Naive thymus-derived CD8-positive, alpha-beta T cell (primary cell): Measurements from ENCODE around the gene TSNAX. TPM values are rescaled to one million over a fixed set of nuclear protein-coding genes. Genes with fewer than 3 reads are reported as not detected.

Experiments
- ATAC-seq, 2 donors: fragments of 150-1000 bp; cut with Tn5 transposase in 1 of 2; sonication (Bioruptor Pico), chemical (Tn5 transposase) in 1 of 2; 1 replicate in 1 of 2; 2 replicates in 1 of 2; pipeline ENCODE4 v1.10.0; 2021; ENCODE audit warnings: mild to moderate bottlenecking in 2 of 2, moderate library complexity in 2 of 2
- POLR2A ChIA-PET: fragments of 350-600 bp; sonication (Branson Sonifier 250); formaldehyde crosslinking; loops from one replicate; lab custom pipeline; 2021; ENCODE audit warnings: antibody characterized with exemption; lab: Charles Lee
- DNase-seq, 10 donors: peaks; one replicate each; pipeline versions ENCODE4 v3.0.0 to v3.0.0-alpha.2; 2020 to 2022
- H3K27ac Mint-ChIP-seq, 10 donors: one replicate each; pipeline ENCODE4 v1.8.0; 2020 to 2022; ENCODE audit warnings: mild to moderate bottlenecking in 10 of 10, mixed read lengths in 10 of 10, moderate library complexity in 4 of 10, inconsistent platforms in 1 of 10
- H3K27me3 Mint-ChIP-seq, 5 donors: one replicate each; pipeline ENCODE4 v1.8.0; 2021 to 2022; ENCODE audit warnings: mixed read lengths in 5 of 5
- H3K36me3 Mint-ChIP-seq, 3 donors: one replicate each; pipeline ENCODE4 v1.8.0; 2020 to 2022; ENCODE audit warnings: mixed read lengths in 3 of 3, mild to moderate bottlenecking in 2 of 3, inconsistent platforms in 1 of 3
- H3K4me1 Mint-ChIP-seq, 4 donors: one replicate each; pipeline ENCODE4 v1.8.0; 2021 to 2022; ENCODE audit warnings: mixed read lengths in 4 of 4
- H3K4me3 Mint-ChIP-seq, 10 donors: one replicate each; pipeline ENCODE4 v1.8.0; 2020 to 2022; ENCODE audit warnings: mild to moderate bottlenecking in 10 of 10, mixed read lengths in 10 of 10, moderate library complexity in 6 of 10, inconsistent platforms in 1 of 10
- H3K9me3 Mint-ChIP-seq, 9 donors: one replicate each; pipeline ENCODE4 v1.8.0; 2020 to 2022; ENCODE audit warnings: mixed read lengths in 9 of 9, mild to moderate bottlenecking in 3 of 9, inconsistent platforms in 1 of 9, moderate library complexity in 1 of 9
- polyA plus RNA-seq, 3 donors: library from polyadenylated mRNA; unstranded; fragments of 300-500 nt; fragmentation: Illumina TruSeq; gene quantifications; one replicate each; pipeline ENCODE4 v1.2.3, GENCODE V29; 2021
- total RNA-seq, 8 experiments: library from RNA in 2 of 8; stranded (reverse) in 2 of 8; gene quantifications; one replicate each; pipeline ENCODE4 v1.2.3 and lab custom pipeline; 2021 to 2026

Gene TSNAX, protein sequence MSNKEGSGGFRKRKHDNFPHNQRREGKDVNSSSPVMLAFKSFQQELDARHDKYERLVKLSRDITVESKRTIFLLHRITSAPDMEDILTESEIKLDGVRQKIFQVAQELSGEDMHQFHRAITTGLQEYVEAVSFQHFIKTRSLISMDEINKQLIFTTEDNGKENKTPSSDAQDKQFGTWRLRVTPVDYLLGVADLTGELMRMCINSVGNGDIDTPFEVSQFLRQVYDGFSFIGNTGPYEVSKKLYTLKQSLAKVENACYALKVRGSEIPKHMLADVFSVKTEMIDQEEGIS
- 10 to 100 TPM; 54.0 to 56.9 TPM for total RNA-seq
- 10 to 100 TPM; 80.9 to 99.7 (median 99.6) TPM for polyA plus RNA-seq
- total RNA-seq (lab: John Stamatoyannopoulos, UW), result 19.2 to 37.2 (median 30.0) reads per million in 6 experiments

DNA sequence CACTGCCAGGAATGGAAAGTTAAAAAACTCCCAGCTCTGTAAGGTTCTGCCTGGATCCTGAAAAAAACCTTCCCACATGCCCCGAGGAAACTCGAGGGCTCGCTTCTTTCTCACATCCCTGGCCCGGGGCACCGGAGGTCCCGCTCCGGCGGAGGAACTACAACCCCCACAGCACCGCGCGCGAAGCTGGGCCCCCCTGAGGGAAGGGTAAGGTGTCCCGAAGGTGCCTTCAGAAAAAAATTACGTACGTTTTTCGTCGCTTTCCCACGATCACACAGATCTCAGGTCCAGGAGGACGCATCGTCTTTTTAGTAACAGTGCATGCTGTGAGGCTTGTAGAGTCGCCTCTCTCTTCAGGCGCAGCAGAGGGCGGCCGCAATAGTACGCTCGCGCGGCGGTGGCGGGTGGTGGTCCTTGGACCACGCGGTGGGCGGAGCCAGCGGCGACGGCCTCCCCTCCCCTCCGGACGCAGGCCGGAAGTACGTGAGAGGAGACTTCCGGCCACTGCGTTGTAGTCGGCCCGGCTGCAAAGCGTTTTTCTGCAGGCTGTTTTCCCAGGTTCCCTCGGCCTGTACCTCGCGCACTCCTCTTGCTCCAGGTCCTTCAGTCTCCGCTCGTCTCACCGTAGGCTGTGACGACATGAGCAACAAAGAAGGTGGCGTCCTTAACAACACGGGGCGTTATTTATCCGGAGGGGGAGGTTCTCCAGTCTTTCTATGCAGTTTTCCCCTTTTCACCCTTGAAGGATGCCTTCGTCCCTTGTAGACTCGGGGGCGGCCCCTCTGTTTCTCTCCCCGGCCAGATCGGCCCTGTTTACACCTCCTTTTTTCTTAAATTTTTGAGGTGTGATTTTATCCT lies at the start of gene TSNAX:
TSNAX (plus strand) TSS at position 498 of the 858 bp plus-strand sequence; CDS start at position 640, 142 bp downstream.
- ATAC-seq (peak; percentile 86 to 88), DNase-seq (peak; percentile 84 to 97 (median 90))
- POLR2A ChIA-PET, result interaction anchor here (0.8 to 4.6 kb wide), 4 partner anchors 84 to 190 kb away, joined by 3 to 37 read pairs (median 6); partner anchors contain the start of genes EGLN1, EXOC8 and SPRTN
- H3K27me3 Mint-ChIP-seq, result no peaks in the 10 kb centered on the region
- H3K4me1 Mint-ChIP-seq, result peaks cover 19 to 56% (median 41%) of the 10 kb centered on the region in 4 donors
- H3K9me3 Mint-ChIP-seq, result peaks cover 0 to 3% (median 0%) of the 10 kb centered on the region in 9 donors
- peak within 1 kb of the TSS; percentile 94 to 99 (median 98) for H3K4me3 Mint-ChIP-seq
- peaks cover 0 to 30% (median 5%) of the 10 kb centered on the region in 3 donors for H3K36me3 Mint-ChIP-seq
- H3K27ac Mint-ChIP-seq, result peak within 1 kb of the TSS; percentile 97 to 100 (median 100)

GRCh38 chr1:231478811-231479210 lies 49.7 kb upstream of the TSNAX start:
- Mint-ChIP-seq H3K27ac (no peak overlapping the region), H3K27me3 (peaks cover 4 to 29% (median 21%) of the 10 kb centered on the region in 5 donors), H3K4me3 (no peak overlapping the region), H3K36me3 (peaks cover 0 to 8% (median 4%) of the 10 kb centered on the region in 3 donors), H3K9me3 (peaks cover 0 to 7% (median 0%) of the 10 kb centered on the region in 9 donors), H3K4me1 (no peaks in the 10 kb centered on the region)
- POLR2A ChIA-PET, result no interaction called here
- DNase-seq (no peak), ATAC-seq (no peak)

GRCh38 chr1:231480008-231480407 lies 48.5 kb upstream of the TSNAX start:
- Mint-ChIP-seq H3K36me3 (peaks cover 0 to 8% (median 4%) of the 10 kb centered on the region in 3 donors), H3K9me3 (peaks cover 0 to 7% (median 0%) of the 10 kb centered on the region in 9 donors), H3K27ac (no peak overlapping the region), H3K4me1 (no peaks in the 10 kb centered on the region), H3K4me3 (no peak overlapping the region), H3K27me3 (peaks cover 4 to 18% (median 11%) of the 10 kb centered on the region in 5 donors)
- POLR2A ChIA-PET, result no interaction called here
- no peak for ATAC-seq
- DNase-seq, result no peak

- Mint-ChIP-seq H3K27me3 (peaks cover 8 to 20% (median 15%) of the 10 kb centered on the region in 5 donors), H3K4me1 (no peaks in the 10 kb centered on the region), H3K36me3 (peaks cover 0 to 8% (median 4%) of the 10 kb centered on the region in 3 donors), H3K9me3 (peaks cover 0 to 7% (median 0%) of the 10 kb centered on the region in 9 donors), H3K27ac (no peak overlapping the region), H3K4me3 (no peak overlapping the region)
- DNase-seq (no peak), ATAC-seq (no peak)
- POLR2A ChIA-PET, result no interaction called here
Observed at GRCh38 chr1:231481289-231481688, 47.2 kb upstream of the TSNAX start.

DNA sequence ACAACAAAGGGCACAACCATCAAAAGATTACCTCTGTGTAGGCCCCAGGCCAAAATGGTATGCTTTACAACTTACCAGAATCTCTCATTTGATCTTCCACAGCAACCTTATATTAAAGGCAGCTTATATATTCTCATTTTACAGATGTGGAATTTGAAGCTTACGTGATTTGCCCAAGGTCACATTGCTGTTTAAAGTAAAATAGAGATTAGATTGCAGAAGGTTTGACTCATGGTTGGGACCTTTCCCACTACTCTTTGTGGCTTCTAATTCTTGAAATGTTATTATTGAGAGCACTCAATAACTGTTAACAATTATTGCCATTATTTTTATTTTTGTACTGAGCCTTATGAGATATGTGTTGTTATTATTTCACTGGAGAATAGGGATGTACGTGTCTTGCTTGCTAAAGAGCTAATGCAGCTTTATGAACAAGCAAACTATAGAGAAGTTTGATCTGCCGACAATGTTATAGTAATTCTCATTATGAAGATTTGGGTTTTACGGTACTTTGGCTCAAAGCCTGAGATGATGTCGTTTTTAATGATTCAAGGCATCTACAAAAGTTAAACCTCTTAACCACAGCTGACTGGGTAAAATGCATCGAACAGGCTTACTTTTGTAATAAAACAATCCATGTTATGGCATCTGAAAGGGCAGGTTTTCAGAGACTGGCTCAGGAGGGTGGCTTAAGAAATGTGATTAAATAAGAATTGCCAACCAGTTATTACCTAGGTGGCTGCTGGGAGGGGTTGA lies 43.3 kb upstream of the TSNAX start:
- Mint-ChIP-seq H3K36me3 (peaks cover 0 to 2% (median 0%) of the 10 kb centered on the region in 3 donors), H3K4me1 (no peaks in the 10 kb centered on the region), H3K4me3 (no peak overlapping the region), H3K9me3 (no peaks in the 10 kb centered on the region), H3K27ac (no peak overlapping the region), H3K27me3 (peaks cover 6 to 26% (median 8%) of the 10 kb centered on the region in 5 donors)
- POLR2A ChIA-PET, result no interaction called here
- no peak for DNase-seq
- no peak for ATAC-seq

DNA sequence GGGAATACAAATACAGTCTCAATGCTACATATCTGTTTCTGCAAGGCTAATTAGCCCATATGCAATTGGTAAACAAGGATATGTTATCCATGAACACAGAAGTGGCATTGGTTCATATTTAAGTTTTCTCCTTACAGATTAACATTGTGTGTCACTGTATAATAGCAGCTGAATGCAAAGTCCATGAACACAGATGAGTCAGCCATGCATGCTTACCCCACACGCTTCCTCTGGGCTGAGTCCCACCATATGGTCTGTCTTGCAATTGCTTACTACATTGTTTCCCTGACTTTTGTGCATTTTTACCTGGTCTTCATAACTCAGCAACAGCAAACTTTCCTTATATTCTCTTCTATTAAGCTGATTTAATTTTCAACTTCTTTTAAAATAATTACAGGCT lies 41.5 kb upstream of the TSNAX start:
- POLR2A ChIA-PET, result no interaction called here
- ATAC-seq, result no peak
- H3K27me3 Mint-ChIP-seq, result peaks cover 4 to 23% (median 7%) of the 10 kb centered on the region in 5 donors
- no peak for DNase-seq
- H3K36me3 Mint-ChIP-seq, result no peaks in the 10 kb centered on the region
- H3K4me1 Mint-ChIP-seq, result no peaks in the 10 kb centered on the region
- no peak overlapping the region for H3K27ac Mint-ChIP-seq
- H3K4me3 Mint-ChIP-seq, result no peak overlapping the region
- H3K9me3 Mint-ChIP-seq, result no peaks in the 10 kb centered on the region

DNA sequence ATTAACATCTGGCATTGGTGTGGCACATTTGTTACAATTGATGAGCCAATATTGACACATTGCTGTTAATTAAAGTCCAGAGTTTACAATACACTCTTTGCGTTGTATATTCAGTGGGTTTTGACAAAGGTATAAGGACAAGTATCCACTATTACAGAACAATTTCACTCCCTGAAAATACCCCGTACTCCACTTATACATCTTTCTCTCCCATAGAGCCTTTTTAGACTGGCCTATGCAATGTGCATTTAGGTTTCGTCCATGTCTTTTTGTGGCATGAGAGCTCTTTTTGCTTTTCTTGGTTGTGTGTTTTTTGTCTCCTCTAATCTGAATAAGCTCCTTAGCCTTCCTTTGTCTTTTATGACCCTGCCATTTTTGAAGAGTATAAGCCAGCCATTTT lies 40.6 kb upstream of the TSNAX start:
- ATAC-seq (no peak), DNase-seq (no peak)
- Mint-ChIP-seq H3K27ac (no peak overlapping the region), H3K4me1 (no peaks in the 10 kb centered on the region), H3K4me3 (no peak overlapping the region), H3K36me3 (no peaks in the 10 kb centered on the region), H3K9me3 (no peaks in the 10 kb centered on the region), H3K27me3 (peaks cover 4 to 23% (median 7%) of the 10 kb centered on the region in 5 donors)
- POLR2A ChIA-PET, result no interaction called here

DNA sequence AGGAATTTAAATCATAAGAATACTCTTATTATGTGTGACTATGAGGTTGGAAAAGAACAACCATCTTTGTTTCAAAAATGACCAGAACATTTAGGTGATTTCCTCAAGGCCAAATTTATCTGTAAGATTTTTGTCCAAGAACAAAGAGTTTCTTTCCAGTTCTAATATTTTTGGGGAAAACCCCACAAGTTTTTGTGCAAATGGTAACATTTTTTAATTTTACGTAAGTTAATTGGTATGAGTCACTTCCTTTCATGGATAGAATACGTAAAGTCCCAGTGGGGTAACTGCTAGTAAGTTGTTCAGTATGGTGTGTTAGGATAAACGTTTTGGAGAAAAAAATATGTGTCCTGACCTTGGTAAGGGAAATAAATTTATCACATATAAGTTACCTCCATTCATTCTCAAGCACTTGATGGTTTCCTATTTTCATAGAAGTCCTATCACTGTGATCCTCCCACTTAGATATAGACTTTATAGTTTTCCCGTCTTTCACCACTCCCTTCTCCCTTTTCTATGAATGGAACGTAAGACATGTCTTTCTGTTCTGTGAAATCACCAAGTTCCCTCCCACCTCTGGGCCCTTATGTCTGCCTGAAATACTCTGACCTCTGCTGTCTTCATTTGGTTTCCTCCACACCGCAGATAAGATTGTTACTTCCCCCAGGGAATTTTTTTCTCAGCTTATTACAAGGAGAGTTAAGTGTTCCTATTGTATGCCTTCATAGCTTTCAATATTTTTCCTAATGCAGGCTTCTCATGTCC lies 34.9 kb upstream of the TSNAX start:
- no peaks in the 10 kb centered on the region for H3K4me1 Mint-ChIP-seq
- H3K4me3 Mint-ChIP-seq, result no peak overlapping the region
- DNase-seq (no peak), ATAC-seq (no peak)
- H3K36me3 Mint-ChIP-seq, result peaks cover 0 to 13% (median 4%) of the 10 kb centered on the region in 3 donors
- H3K27ac Mint-ChIP-seq, result no peak overlapping the region
- POLR2A ChIA-PET, result no interaction called here
- H3K9me3 Mint-ChIP-seq, result peaks cover 3 to 13% (median 11%) of the 10 kb centered on the region in 9 donors
- H3K27me3 Mint-ChIP-seq, result peaks cover 8 to 23% (median 10%) of the 10 kb centered on the region in 5 donors

- H3K9me3 Mint-ChIP-seq, result peaks cover 3 to 23% (median 14%) of the 10 kb centered on the region in 9 donors
- H3K27me3 Mint-ChIP-seq, result peaks cover 8 to 20% (median 10%) of the 10 kb centered on the region in 5 donors
- no peak overlapping the region for H3K27ac Mint-ChIP-seq
- no peak overlapping the region for H3K4me3 Mint-ChIP-seq
- ATAC-seq, result no peak
- POLR2A ChIA-PET, result no interaction called here
- H3K4me1 Mint-ChIP-seq, result no peaks in the 10 kb centered on the region
- DNase-seq, result no peak
- H3K36me3 Mint-ChIP-seq, result peaks cover 0 to 18% (median 5%) of the 10 kb centered on the region in 3 donors
Observed at GRCh38 chr1:231494439-231495110, 33.9 kb upstream of the TSNAX start.

GRCh38 chr1:231497629-231498152 lies 30.8 kb upstream of the TSNAX start:
- Mint-ChIP-seq H3K27ac (no peak overlapping the region), H3K27me3 (peaks cover 8 to 23% (median 10%) of the 10 kb centered on the region in 5 donors), H3K36me3 (peaks cover 0 to 32% (median 15%) of the 10 kb centered on the region in 3 donors)

More at GRCh38 chr1:231497629-231498152, 30.8 kb upstream of the TSNAX start:
- H3K4me3 Mint-ChIP-seq, result no peak overlapping the region
- ATAC-seq (no peak), DNase-seq (no peak)
- H3K4me1 Mint-ChIP-seq, result no peaks in the 10 kb centered on the region
- POLR2A ChIA-PET, result no interaction called here
- peaks cover 8 to 41% (median 26%) of the 10 kb centered on the region in 9 donors for H3K9me3 Mint-ChIP-seq
